OCI-LY7 (cell line): ENCODE results near the gene MRPL33. TPM values are rescaled to one million over a fixed set of nuclear protein-coding genes. Genes with fewer than 3 reads are reported as not detected.

Experiments used
- BruUV-seq: library from RNA; stranded (reverse); fragments of 400-500 nt; replicated peaks from 2 replicates; lab custom pipeline; 2021; lab: Mats Ljungman, UMichigan
- CTCF ChIA-PET: fragments of 300-600 bp; sonication (Branson Sonifier 250); formaldehyde crosslinking; loops from one replicate; lab custom pipeline; 2022; ENCODE audit warnings: antibody characterized with exemption; ENCODE audit not compliant: unreplicated experiment; lab: Charles Lee
- POLR2A ChIA-PET: fragments of 300-600 bp; sonication (Branson Sonifier 250); formaldehyde crosslinking; loops from one replicate; lab custom pipeline; 2022; ENCODE audit warnings: antibody characterized with exemption; lab: Charles Lee
- DNase-seq: peaks from one replicate; pipeline ENCODE4 v3.0.0-alpha.2; 2015; ENCODE audit warnings: low spot score
- H2AFZ ChIP-seq: fragments of 200-600 bp; sonication (generic), shearing (Covaris generic); 2 replicates; pipeline ENCODE4 v1.6.1; 2014; ENCODE audit warnings: mild to moderate bottlenecking, antibody characterized with exemption, low read length, moderate library complexity
- H3K27ac ChIP-seq: fragments of 200-600 bp; sonication (generic); 2 replicates; pipeline ENCODE4 v1.5.1; 2014; ENCODE audit warnings: mixed run types, low read depth, mild to moderate bottlenecking, moderate library complexity, low read length, inconsistent platforms; ENCODE audit not compliant: poor library complexity, severe bottlenecking
- H3K36me3 ChIP-seq: fragments of 200-600 bp; sonication (generic); 2 replicates; pipeline ENCODE4 v1.6.1; 2014; ENCODE audit warnings: mild to moderate bottlenecking, antibody characterized with exemption, low read length, moderate library complexity, mixed read lengths; ENCODE audit not compliant: insufficient read depth
- H3K4me1 ChIP-seq: fragments of 200-600 bp; sonication (generic); 2 replicates; pipeline ENCODE4 v1.5.1; 2014; ENCODE audit warnings: mild to moderate bottlenecking, low read length; ENCODE audit not compliant: insufficient read depth, poor library complexity, severe bottlenecking
- H3K4me2 ChIP-seq: fragments of 200-600 bp; sonication (generic); 2 replicates; pipeline ENCODE4 v1.6.1; 2014; ENCODE audit warnings: mild to moderate bottlenecking, low read length
- H3K4me3 ChIP-seq: fragments of 200-600 bp; sonication (generic); 2 replicates; pipeline ENCODE4 v1.5.1; 2014; ENCODE audit warnings: mild to moderate bottlenecking, low read depth, low read length; ENCODE audit not compliant: poor library complexity, severe bottlenecking
- H3K79me2 ChIP-seq: fragments of 200-600 bp; sonication (generic); 2 replicates; pipeline ENCODE4 v1.6.1; 2016; ENCODE audit warnings: low read depth, mild to moderate bottlenecking, low read length, moderate library complexity, mixed read lengths; ENCODE audit not compliant: insufficient read depth
- H3K9me2 ChIP-seq: fragments of 200-600 bp; sonication (generic); 2 replicates; pipeline ENCODE4 v1.6.1; 2016; ENCODE audit warnings: mild to moderate bottlenecking, low read length, mixed read lengths; ENCODE audit not compliant: insufficient read depth
- H3K9me3 ChIP-seq: fragments of 200-600 bp; sonication (generic); 2 replicates; pipeline ENCODE4 v1.6.1; 2014; ENCODE audit warnings: mild to moderate bottlenecking, mixed run types, low read length, mixed read lengths
- H4K20me1 ChIP-seq: fragments of 200-600 bp; sonication (generic); 2 replicates; pipeline ENCODE4 v1.6.1; 2014; ENCODE audit warnings: mild to moderate bottlenecking, antibody characterized with exemption, low read length, moderate library complexity, mixed read lengths; ENCODE audit not compliant: insufficient read depth
- EZH2phosphoT487 ChIP-seq: fragments of 200-600 bp; sonication (generic); IDR thresholded peaks from 2 replicates; pipeline ENCODE4 v1.6.1; 2018; ENCODE audit warnings: low read depth, borderline replicate concordance, mild to moderate bottlenecking, mixed run types, antibody characterized with exemption, low read length, moderate library complexity, mixed read lengths
- intact Hi-C: fragments of 100-400 bp; cut with micrococcal nuclease; formaldehyde crosslinking; loops from one replicate; pipeline ENCODE4 v1.10.0; 2022; ENCODE audit not compliant: unreplicated experiment
- total RNA-seq, 2 experiments: library from RNA; depleted of rRNA in 1 of 2; stranded (reverse); fragments of >200 nt in 1 of 2; shearing (Covaris generic) in 1 of 2; gene quantifications; 2 replicates each; pipeline ENCODE4 v1.2.3, GENCODE V29; 2014 to 2022
- TF ChIP-seq, protein P1 (sequence below): fragments of 200-600 bp; sonication (generic); conservative IDR thresholded peaks from 2 replicates; pipeline ENCODE4 v1.5.1; 2014; ENCODE audit warnings: mild to moderate bottlenecking, antibody characterized with exemption, low read length, moderate library complexity, mixed read lengths

Gene MRPL33
- total RNA-seq, 2 experiments from 2014 or later: 43.8 to 51.2 TPM

DNA sequence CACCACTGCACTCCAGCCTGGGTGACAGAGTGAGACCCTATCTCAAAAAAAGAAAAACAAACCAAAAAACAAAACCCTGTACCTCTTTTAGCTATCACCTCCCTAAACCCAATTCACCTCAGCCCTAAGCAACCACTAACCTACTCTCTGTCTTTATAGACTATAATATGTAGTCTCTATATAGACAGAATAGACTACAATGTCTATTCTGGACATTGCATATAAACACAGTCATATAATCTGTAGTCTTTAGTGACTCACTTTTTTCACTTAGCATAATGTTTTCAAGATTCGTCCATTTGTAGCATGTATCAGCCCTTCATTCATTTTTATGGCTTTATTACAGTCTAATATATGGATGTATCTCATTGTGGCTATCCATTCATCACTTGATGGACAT, 37.2 kb upstream of the MRPL33 start:
- Histone ChIP-seq H3K9me2 (no peaks in the 10 kb centered on the region), H4K20me1 (no peaks in the 10 kb centered on the region), H3K4me2 (no peak overlapping the region), H3K9me3 (no peaks in the 10 kb centered on the region), H3K27ac (no peak overlapping the region), H3K4me3 (no peak overlapping the region), H3K79me2 (no peaks in the 10 kb centered on the region), H3K36me3 (no peaks in the 10 kb centered on the region), H3K4me1 (peaks cover 5% of the 10 kb centered on the region), H2AFZ (no peak overlapping the region)
- POLR2A ChIA-PET: no interaction called here
- TF ChIP-seq EZH2phosphoT487: no peak
- TF ChIP-seq, protein P1, sequence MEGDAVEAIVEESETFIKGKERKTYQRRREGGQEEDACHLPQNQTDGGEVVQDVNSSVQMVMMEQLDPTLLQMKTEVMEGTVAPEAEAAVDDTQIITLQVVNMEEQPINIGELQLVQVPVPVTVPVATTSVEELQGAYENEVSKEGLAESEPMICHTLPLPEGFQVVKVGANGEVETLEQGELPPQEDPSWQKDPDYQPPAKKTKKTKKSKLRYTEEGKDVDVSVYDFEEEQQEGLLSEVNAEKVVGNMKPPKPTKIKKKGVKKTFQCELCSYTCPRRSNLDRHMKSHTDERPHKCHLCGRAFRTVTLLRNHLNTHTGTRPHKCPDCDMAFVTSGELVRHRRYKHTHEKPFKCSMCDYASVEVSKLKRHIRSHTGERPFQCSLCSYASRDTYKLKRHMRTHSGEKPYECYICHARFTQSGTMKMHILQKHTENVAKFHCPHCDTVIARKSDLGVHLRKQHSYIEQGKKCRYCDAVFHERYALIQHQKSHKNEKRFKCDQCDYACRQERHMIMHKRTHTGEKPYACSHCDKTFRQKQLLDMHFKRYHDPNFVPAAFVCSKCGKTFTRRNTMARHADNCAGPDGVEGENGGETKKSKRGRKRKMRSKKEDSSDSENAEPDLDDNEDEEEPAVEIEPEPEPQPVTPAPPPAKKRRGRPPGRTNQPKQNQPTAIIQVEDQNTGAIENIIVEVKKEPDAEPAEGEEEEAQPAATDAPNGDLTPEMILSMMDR: no peak
- CTCF ChIA-PET: no interaction called here
- DNase-seq: no peak
- BruUV-seq: no TSS peak
- intact Hi-C loops: no loop called here

DNA sequence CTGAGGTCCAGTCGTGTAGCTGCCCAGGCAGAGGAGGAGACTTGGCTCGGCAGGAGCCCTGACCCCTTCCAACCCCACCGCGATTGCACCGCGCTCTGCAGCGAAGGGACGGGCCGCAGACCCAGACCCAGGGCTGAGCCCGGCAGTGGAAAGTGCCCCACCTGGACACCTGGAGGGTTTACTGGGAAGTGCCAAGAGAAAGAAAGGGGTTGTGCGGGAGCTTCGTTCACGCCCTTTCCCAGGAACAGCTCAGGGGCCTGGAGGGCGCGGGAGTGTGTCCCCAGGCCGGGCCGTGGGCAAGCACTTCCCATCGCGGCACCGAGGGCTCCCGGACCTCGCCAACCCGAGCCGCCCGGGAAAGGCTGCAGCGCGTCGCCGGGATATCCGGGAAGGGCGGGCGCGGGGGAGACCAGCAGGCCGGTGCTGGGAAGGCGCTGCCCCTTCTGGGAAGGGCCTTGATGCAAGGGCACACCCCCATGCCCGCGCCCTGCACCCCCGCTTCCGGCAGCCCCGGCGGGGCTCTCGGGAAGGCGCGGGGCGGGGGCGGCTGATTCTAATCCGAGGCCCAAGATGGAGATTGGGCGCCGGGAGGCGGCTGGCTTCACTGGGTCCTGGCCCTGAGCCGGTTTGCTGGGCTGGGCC, 36.1 kb upstream of the MRPL33 start:
- BruUV-seq: no TSS peak
- ChIA-PET POLR2A (no interaction called here), CTCF (no interaction called here)
- Histone ChIP-seq H3K4me1 (peaks cover 3% of the 10 kb centered on the region), H3K9me2 (no peaks in the 10 kb centered on the region), H3K4me2 (no peak overlapping the region), H3K79me2 (no peaks in the 10 kb centered on the region), H3K27ac (no peak overlapping the region), H2AFZ (no peak overlapping the region), H4K20me1 (no peaks in the 10 kb centered on the region), H3K4me3 (no peak overlapping the region), H3K9me3 (no peaks in the 10 kb centered on the region), H3K36me3 (no peaks in the 10 kb centered on the region)
- intact Hi-C loops: no loop called here
- no peak for DNase-seq
- TF ChIP-seq, protein P1: no peak
- no peak for TF ChIP-seq EZH2phosphoT487
